Tibial nerve (tissue), 4 donors: ENCODE results near the gene CDK6.

Experiments
- EP300 ChIP-seq, 2 donors: sonication (generic); formaldehyde crosslinking; IDR thresholded peaks; one replicate each; pipeline ENCODE4 v1.6.1; 2017; ENCODE audit warnings: antibody characterized with exemption in 2 of 2, mild to moderate bottlenecking in 1 of 2
- POLR2A ChIP-seq, 2 donors: fragments of 450-650 bp; IDR thresholded peaks; one replicate each; pipeline ENCODE4 v1.6.1; 2017; ENCODE audit warnings: antibody characterized with exemption in 2 of 2, mild to moderate bottlenecking in 2 of 2, moderate library complexity in 2 of 2
- TF ChIP-seq, protein P1 (sequence below), 5 experiments: fragments of 200-600 bp in 3 of 5; fragments of 450-650 bp in 2 of 5; sonication (generic) in 3 of 5; IDR thresholded peaks; one replicate each; pipeline ENCODE4 v1.5.1; 2016 to 2019; ENCODE audit warnings: antibody characterized with exemption in 5 of 5, mild to moderate bottlenecking in 3 of 5, moderate library complexity in 2 of 5

GRCh38 chr7:92699560-92699959, 136.8 kb downstream of the CDK6 start:
- TF ChIP-seq, protein P1, sequence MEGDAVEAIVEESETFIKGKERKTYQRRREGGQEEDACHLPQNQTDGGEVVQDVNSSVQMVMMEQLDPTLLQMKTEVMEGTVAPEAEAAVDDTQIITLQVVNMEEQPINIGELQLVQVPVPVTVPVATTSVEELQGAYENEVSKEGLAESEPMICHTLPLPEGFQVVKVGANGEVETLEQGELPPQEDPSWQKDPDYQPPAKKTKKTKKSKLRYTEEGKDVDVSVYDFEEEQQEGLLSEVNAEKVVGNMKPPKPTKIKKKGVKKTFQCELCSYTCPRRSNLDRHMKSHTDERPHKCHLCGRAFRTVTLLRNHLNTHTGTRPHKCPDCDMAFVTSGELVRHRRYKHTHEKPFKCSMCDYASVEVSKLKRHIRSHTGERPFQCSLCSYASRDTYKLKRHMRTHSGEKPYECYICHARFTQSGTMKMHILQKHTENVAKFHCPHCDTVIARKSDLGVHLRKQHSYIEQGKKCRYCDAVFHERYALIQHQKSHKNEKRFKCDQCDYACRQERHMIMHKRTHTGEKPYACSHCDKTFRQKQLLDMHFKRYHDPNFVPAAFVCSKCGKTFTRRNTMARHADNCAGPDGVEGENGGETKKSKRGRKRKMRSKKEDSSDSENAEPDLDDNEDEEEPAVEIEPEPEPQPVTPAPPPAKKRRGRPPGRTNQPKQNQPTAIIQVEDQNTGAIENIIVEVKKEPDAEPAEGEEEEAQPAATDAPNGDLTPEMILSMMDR (IDR thresholded peaks at IDR 0.05) = no peak
- TF ChIP-seq POLR2A (IDR thresholded peaks at IDR 0.05) (no peak), EP300 (IDR thresholded peaks at IDR 0.05) (no peak)
